SK-N-SH (cell line): ENCODE results near the gene QSOX2. TPM values are rescaled to one million over a fixed set of nuclear protein-coding genes. Genes with fewer than 3 reads are reported as not detected.

Source experiments
- CTCF ChIA-PET: fragments of 300-600, 350-600 bp; formaldehyde crosslinking; extraction: SDS; loops from one replicate; lab custom pipeline; 2021; lab: Yijun Ruan, JAX
- POLR2A ChIA-PET: fragments of 350-600 bp; sonication (Branson Sonifier 250); formaldehyde crosslinking; extraction: SDS; loops from one replicate; lab custom pipeline; 2020; ENCODE audit warnings: antibody characterized with exemption, inconsistent platforms; lab: Yijun Ruan, JAX
- DNase-seq: peaks from one replicate; pipeline ENCODE4 v3.0.0; 2012
- H2AFZ ChIP-seq: fragments of 200-600 bp; sonication (generic); 2 replicates; pipeline ENCODE4 v1.8.1; 2016; ENCODE audit warnings: antibody characterized with exemption, mild to moderate bottlenecking, low read depth
- H3F3A ChIP-seq: fragments of 200-600 bp; sonication (generic); replicated peaks from 2 replicates; pipeline ENCODE3; 2016; ENCODE audit warnings: antibody characterized with exemption, mild to moderate bottlenecking; ENCODE audit not compliant: insufficient read depth
- H3K27ac ChIP-seq, 2 experiments: fragments of 200-500 bp in 1 of 2; fragments of 200-600 bp in 1 of 2; sonication (Bioruptor generic) in 1 of 2; sonication (generic), shearing (Covaris generic) in 1 of 2; 2 replicates each; pipeline versions ENCODE4 v1.5.1 to v1.6.1; 2014 to 2016; ENCODE audit warnings: low read depth in 2 of 2, inconsistent platforms in 1 of 2, low read length in 1 of 2, mild to moderate bottlenecking in 1 of 2, mixed read lengths in 1 of 2
- H3K27me3 ChIP-seq: fragments of 200-600 bp; sonication (generic), shearing (Covaris generic); 2 replicates; pipeline ENCODE4 v1.6.1; 2016; ENCODE audit warnings: mixed run types; ENCODE audit not compliant: insufficient read depth
- H3K36me3 ChIP-seq, 2 experiments: fragments of 200-500 bp in 1 of 2; fragments of 200-600 bp in 1 of 2; sonication (Bioruptor generic) in 1 of 2; sonication (generic) in 1 of 2; replicated peaks in 1 of 2; 2 replicates each; pipeline versions ENCODE3 to v1.5.1; 2014 to 2016; ENCODE audit warnings: low read length in 1 of 2, mild to moderate bottlenecking in 1 of 2; ENCODE audit not compliant: insufficient read depth in 2 of 2, control insufficient read depth in 1 of 2
- H3K4me1 ChIP-seq, 2 experiments: fragments of 200-500 bp in 1 of 2; fragments of 200-600 bp in 1 of 2; sonication (Bioruptor generic) in 1 of 2; sonication (generic), shearing (Covaris generic) in 1 of 2; 2 replicates each; pipeline versions ENCODE4 v1.5.1 to v1.6.1; 2014 to 2016; ENCODE audit warnings: low read depth in 1 of 2, low read length in 1 of 2, mixed run types in 1 of 2; ENCODE audit not compliant: insufficient read depth in 2 of 2, control insufficient read depth in 1 of 2
- H3K4me2 ChIP-seq: fragments of 200-600 bp; sonication (generic), shearing (Covaris generic); 2 replicates; pipeline ENCODE4 v1.6.1; 2017; ENCODE audit warnings: mixed run types
- H3K4me3 ChIP-seq, 2 experiments: fragments of 200-500 bp in 1 of 2; fragments of 200-600 bp in 1 of 2; sonication (Bioruptor generic) in 1 of 2; sonication (generic), shearing (Covaris generic) in 1 of 2; 2 replicates each; pipeline versions ENCODE4 v1.5.1 to v1.8.1; 2014 to 2016; ENCODE audit warnings: low read depth in 2 of 2, inconsistent platforms in 1 of 2, low read length in 1 of 2, mild to moderate bottlenecking in 1 of 2, mixed read lengths in 1 of 2, moderate library complexity in 1 of 2
- H3K79me2 ChIP-seq: fragments of 200-600 bp; sonication (generic); 2 replicates; pipeline ENCODE4 v1.8.1; 2017; ENCODE audit warnings: mild to moderate bottlenecking; ENCODE audit not compliant: insufficient read depth
- H3K9ac ChIP-seq: fragments of 200-600 bp; sonication (generic); 2 replicates; pipeline ENCODE4 v1.6.1; 2017; ENCODE audit warnings: mixed run types
- H3K9me2 ChIP-seq: fragments of 200-600 bp; sonication (generic); 2 replicates; pipeline ENCODE4 v1.6.1; 2017; ENCODE audit warnings: mixed run types
- H3K9me3 ChIP-seq: fragments of 200-600 bp; sonication (generic); 2 replicates; pipeline ENCODE4 v1.6.1; 2017; ENCODE audit warnings: mixed run types, mild to moderate bottlenecking, moderate library complexity
- H4K20me1 ChIP-seq: fragments of 200-600 bp; sonication (generic); 2 replicates; pipeline ENCODE4 v1.6.1; 2017; ENCODE audit warnings: mild to moderate bottlenecking, mixed run types; ENCODE audit not compliant: insufficient read depth
- CHD2 ChIP-seq: fragments of 150-350 bp; IDR thresholded peaks from 2 replicates; pipeline ENCODE4 v1.6.1; 2018; ENCODE audit warnings: low read length; ENCODE audit not compliant: partially characterized antibody
- ELF1 ChIP-seq: IDR thresholded peaks from 2 replicates; pipeline ENCODE4 v1.4.0; 2012
- EP300 ChIP-seq, 2 experiments: IDR thresholded peaks; 2 replicates each; pipeline versions ENCODE4 v1.4.0 to v1.6.1; 2012; ENCODE audit warnings: borderline replicate concordance in 1 of 2, low read depth in 1 of 2, low read length in 1 of 2
- EZH2phosphoT487 ChIP-seq: fragments of 200-600 bp; sonication (generic); IDR thresholded peaks from 2 replicates; pipeline ENCODE4 v1.6.1; 2017; ENCODE audit warnings: low read depth, mixed run types, mild to moderate bottlenecking, antibody characterized with exemption, moderate library complexity, borderline replicate concordance
- FOSL2 ChIP-seq: IDR thresholded peaks from 2 replicates; pipeline ENCODE4 v1.4.0; 2012; ENCODE audit warnings: low read depth, mild to moderate bottlenecking, moderate library complexity, borderline replicate concordance
- GABPA ChIP-seq: IDR thresholded peaks from 2 replicates; pipeline ENCODE4 v1.4.0; 2012; ENCODE audit warnings: low read depth, mild to moderate bottlenecking
- GATA2 ChIP-seq: sonication (generic); formaldehyde crosslinking; IDR thresholded peaks from 2 replicates; pipeline ENCODE4 v1.5.0; 2020; ENCODE audit warnings: mild to moderate bottlenecking, missing genetic modification reagents
- NRF1 ChIP-seq: IDR thresholded peaks from 2 replicates; pipeline ENCODE4 v1.6.1; 2012; ENCODE audit warnings: low read depth, mild to moderate bottlenecking, low read length
- POLR2AphosphoS5 ChIP-seq: IDR thresholded peaks from 2 replicates; pipeline ENCODE4 v1.6.1; 2012; ENCODE audit warnings: low read depth, low read length
- RAD21 ChIP-seq: IDR thresholded peaks from 2 replicates; pipeline ENCODE4 v1.6.1; 2012; ENCODE audit warnings: mild to moderate bottlenecking, low read length
- SIN3A ChIP-seq: IDR thresholded peaks from 2 replicates; pipeline ENCODE4 v1.6.1; 2012; ENCODE audit warnings: low read depth, mild to moderate bottlenecking, low read length, moderate library complexity, borderline replicate concordance
- SMC3 ChIP-seq: IDR thresholded peaks from 2 replicates; pipeline ENCODE4 v1.6.1; 2012; ENCODE audit warnings: low read depth, low read length, improper control_type of control experiment
- TAF1 ChIP-seq: IDR thresholded peaks from 2 replicates; pipeline ENCODE4 v1.6.1; 2012; ENCODE audit warnings: low read depth, mild to moderate bottlenecking, low read length, moderate library complexity, borderline replicate concordance
- TEAD4 ChIP-seq: IDR thresholded peaks from 2 replicates; pipeline ENCODE4 v1.4.0; 2012; ENCODE audit warnings: mild to moderate bottlenecking, borderline replicate concordance; ENCODE audit not compliant: insufficient read depth
- YY1 ChIP-seq: IDR thresholded peaks from 2 replicates; pipeline ENCODE4 v1.4.0; 2012; ENCODE audit warnings: low read depth, mild to moderate bottlenecking
- WGBS: methylation state at CpG from one replicate; pipeline ENCODE4 v1.1.6; 2017; ENCODE audit warnings: low lambda C conversion rate; 5-methylcytosine and 5-hydroxymethylcytosine counted together
- polyA plus RNA-seq, 3 experiments: library from polyadenylated mRNA; depleted of rRNA; stranded (reverse); fragments of >200 nt; gene quantifications; 2 replicates each; pipeline ENCODE4 v1.2.3, GENCODE V29; 2012
- TF ChIP-seq, protein P1 (sequence below): IDR thresholded peaks from 2 replicates; pipeline ENCODE4 v1.6.1; 2012; ENCODE audit warnings: mild to moderate bottlenecking, low read depth, low read length, moderate library complexity
- TF ChIP-seq, protein P2 (sequence below): IDR thresholded peaks from 2 replicates; pipeline ENCODE4 v1.4.0; 2012; ENCODE audit warnings: low read depth, borderline replicate concordance
- TF ChIP-seq, protein P3 (sequence below): IDR thresholded peaks from 2 replicates; pipeline ENCODE4 v1.4.0; 2012; ENCODE audit warnings: low read depth

QSOX2 gene
- polyA plus RNA-seq, 1 of the 3 experiments (the other 2 are of a cell fraction): 26.6 TPM

DNA sequence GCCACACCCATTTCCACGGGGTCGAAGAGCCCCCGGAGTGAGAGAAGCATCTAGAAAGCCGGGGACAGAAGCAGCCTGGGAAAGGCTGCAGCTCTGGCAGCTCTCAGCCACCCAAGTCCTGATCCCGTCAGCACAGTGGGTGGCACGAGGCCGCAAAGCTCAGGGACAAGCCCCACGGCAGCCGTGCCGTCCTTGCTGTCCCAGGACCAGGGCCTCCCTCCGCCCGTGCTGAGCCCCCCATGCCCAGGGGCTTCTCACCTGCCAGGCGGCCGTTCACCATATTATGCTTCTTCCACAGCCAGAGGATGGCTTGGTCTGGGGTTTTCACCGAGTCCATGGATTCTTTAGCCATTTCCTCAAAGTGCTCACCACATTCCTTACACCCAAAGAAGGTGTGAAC, 34.6 kb downstream of the QSOX2 start:
- no peaks in the 10 kb centered on the region for H3K27me3 ChIP-seq
- H3K4me1 ChIP-seq: peaks cover 0 to 9% of the 10 kb centered on the region in 2 experiments; a peak in 1 of 4 replicates
- CTCF ChIA-PET: interaction anchor here (0.6 to 4.8 kb wide), 4 partner anchors 16 to 73 kb away, joined by 3 to 32 read pairs (median 4); no protein-coding TSS in a partner anchor
- no peaks in the 10 kb centered on the region for H3F3A ChIP-seq
- H2AFZ ChIP-seq: no peak overlapping the region
- TF ChIP-seq TAF1 (no peak), CHD2 (no peak), YY1 (no peak), FOSL2 (no peak), ELF1 (no peak), NRF1 (no peak), EP300 (IDR thresholded peaks at IDR 0.05; ENCODE audit: borderline replicate concordance in 1 of 2, low read depth in 1 of 2, low read length in 1 of 2) (no peak), TEAD4 (no peak), SIN3A (no peak), GABPA (no peak), RAD21 (no peak), EZH2phosphoT487 (no peak), POLR2AphosphoS5 (no peak), SMC3 (no peak), GATA2 (CRISPR knock-in tag) (no peak)
- TF ChIP-seq, protein P1, sequence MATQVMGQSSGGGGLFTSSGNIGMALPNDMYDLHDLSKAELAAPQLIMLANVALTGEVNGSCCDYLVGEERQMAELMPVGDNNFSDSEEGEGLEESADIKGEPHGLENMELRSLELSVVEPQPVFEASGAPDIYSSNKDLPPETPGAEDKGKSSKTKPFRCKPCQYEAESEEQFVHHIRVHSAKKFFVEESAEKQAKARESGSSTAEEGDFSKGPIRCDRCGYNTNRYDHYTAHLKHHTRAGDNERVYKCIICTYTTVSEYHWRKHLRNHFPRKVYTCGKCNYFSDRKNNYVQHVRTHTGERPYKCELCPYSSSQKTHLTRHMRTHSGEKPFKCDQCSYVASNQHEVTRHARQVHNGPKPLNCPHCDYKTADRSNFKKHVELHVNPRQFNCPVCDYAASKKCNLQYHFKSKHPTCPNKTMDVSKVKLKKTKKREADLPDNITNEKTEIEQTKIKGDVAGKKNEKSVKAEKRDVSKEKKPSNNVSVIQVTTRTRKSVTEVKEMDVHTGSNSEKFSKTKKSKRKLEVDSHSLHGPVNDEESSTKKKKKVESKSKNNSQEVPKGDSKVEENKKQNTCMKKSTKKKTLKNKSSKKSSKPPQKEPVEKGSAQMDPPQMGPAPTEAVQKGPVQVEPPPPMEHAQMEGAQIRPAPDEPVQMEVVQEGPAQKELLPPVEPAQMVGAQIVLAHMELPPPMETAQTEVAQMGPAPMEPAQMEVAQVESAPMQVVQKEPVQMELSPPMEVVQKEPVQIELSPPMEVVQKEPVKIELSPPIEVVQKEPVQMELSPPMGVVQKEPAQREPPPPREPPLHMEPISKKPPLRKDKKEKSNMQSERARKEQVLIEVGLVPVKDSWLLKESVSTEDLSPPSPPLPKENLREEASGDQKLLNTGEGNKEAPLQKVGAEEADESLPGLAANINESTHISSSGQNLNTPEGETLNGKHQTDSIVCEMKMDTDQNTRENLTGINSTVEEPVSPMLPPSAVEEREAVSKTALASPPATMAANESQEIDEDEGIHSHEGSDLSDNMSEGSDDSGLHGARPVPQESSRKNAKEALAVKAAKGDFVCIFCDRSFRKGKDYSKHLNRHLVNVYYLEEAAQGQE: no peak
- TF ChIP-seq, protein P2, sequence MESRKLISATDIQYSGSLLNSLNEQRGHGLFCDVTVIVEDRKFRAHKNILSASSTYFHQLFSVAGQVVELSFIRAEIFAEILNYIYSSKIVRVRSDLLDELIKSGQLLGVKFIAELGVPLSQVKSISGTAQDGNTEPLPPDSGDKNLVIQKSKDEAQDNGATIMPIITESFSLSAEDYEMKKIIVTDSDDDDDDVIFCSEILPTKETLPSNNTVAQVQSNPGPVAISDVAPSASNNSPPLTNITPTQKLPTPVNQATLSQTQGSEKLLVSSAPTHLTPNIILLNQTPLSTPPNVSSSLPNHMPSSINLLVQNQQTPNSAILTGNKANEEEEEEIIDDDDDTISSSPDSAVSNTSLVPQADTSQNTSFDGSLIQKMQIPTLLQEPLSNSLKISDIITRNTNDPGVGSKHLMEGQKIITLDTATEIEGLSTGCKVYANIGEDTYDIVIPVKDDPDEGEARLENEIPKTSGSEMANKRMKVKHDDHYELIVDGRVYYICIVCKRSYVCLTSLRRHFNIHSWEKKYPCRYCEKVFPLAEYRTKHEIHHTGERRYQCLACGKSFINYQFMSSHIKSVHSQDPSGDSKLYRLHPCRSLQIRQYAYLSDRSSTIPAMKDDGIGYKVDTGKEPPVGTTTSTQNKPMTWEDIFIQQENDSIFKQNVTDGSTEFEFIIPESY: no peak
- TF ChIP-seq, protein P3, sequence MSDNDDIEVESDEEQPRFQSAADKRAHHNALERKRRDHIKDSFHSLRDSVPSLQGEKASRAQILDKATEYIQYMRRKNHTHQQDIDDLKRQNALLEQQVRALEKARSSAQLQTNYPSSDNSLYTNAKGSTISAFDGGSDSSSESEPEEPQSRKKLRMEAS: no peak
- H3K27ac ChIP-seq: no peak overlapping the region
- no peaks in the 10 kb centered on the region for H3K9me2 ChIP-seq
- no peak overlapping the region for H3K9ac ChIP-seq
- POLR2A ChIA-PET: no interaction called here
- no peak overlapping the region for H3K4me3 ChIP-seq
- H3K79me2 ChIP-seq: no peaks in the 10 kb centered on the region
- WGBS: 91% methylated on average over 5 of the region's 15 CpGs
- H3K36me3 ChIP-seq: peaks cover 5 to 38% of the 10 kb centered on the region in 2 experiments
- no peak overlapping the region for H3K4me2 ChIP-seq
- DNase-seq: no peak
- no peaks in the 10 kb centered on the region for H3K9me3 ChIP-seq
- peaks cover 6% of the 10 kb centered on the region; the same call in 1 of the 2 replicates for H4K20me1 ChIP-seq
